ENCODE results near the gene C1QL3. TPM values are rescaled to one million over a fixed set of nuclear protein-coding genes. Genes with fewer than 3 reads are reported as not detected.
A peak's percentile ranks its signal among the peaks of the same experiment; 100 is the strongest.

Gene C1QL3
- total RNA-seq = under 1 TPM in 1 of 2 experiments, not detected in 1; 0.07 TPM

GRCh38 chr10:16521311-16522016, at the start of gene C1QL3:
C1QL3 (minus strand) TSS chr10:16521879; CDS start chr10:16521065, 814 bp downstream.
- Mint-ChIP-seq H3K27me3 (ENCODE audit: low read depth) (peaks cover 41% of the 10 kb centered on the region), H3K27ac (no peak within 1 kb of the TSS), H3K4me1 (ENCODE audit: low read depth) (peaks cover 6% of the 10 kb centered on the region), H3K9me3 (no peaks in the 10 kb centered on the region), H3K36me3 (ENCODE audit: low read depth) (no peaks in the 10 kb centered on the region), H3K4me3 (peak within 1 kb of the TSS; percentile 77)
- DNase-seq = peak; percentile 53
- intact Hi-C loops (cut with micrococcal nuclease) = loop anchor here (1.0 to 2.0 kb wide), 4 partner anchors 84 to 405 kb away; partner anchors contain the start of gene PTER
- CTCF ChIA-PET = interaction anchor here (0.6 to 0.7 kb wide), 3 partner anchors 269 to 1104 kb away, joined by 3 to 5 read pairs (median 3); no protein-coding TSS in a partner anchor

- H3K9me3 Mint-ChIP-seq = no peaks in the 10 kb centered on the region
- H3K4me3 Mint-ChIP-seq = no peak overlapping the region
- H3K4me1 Mint-ChIP-seq (ENCODE audit: low read depth) = no peaks in the 10 kb centered on the region
- H3K27me3 Mint-ChIP-seq (ENCODE audit: low read depth) = peaks cover 18% of the 10 kb centered on the region
- no peak overlapping the region for H3K27ac Mint-ChIP-seq
- CTCF ChIA-PET = no interaction called here
- no peaks in the 10 kb centered on the region for H3K36me3 Mint-ChIP-seq (ENCODE audit: low read depth)
- DNase-seq = no peak
- intact Hi-C loops (cut with micrococcal nuclease) = no loop called here
These were observed 49.1 kb upstream of the C1QL3 start for GRCh38 chr10:16570731-16571130.

- H3K4me1 Mint-ChIP-seq (ENCODE audit: low read depth) = no peaks in the 10 kb centered on the region
These were observed 44.6 kb upstream of the C1QL3 start for GRCh38 chr10:16566202-16566805.

GRCh38 chr10:16565604-16566003, 43.9 kb upstream of the C1QL3 start:
- Mint-ChIP-seq H3K4me1 (ENCODE audit: low read depth) (no peaks in the 10 kb centered on the region), H3K4me3 (no peak overlapping the region), H3K27ac (no peak overlapping the region), H3K27me3 (ENCODE audit: low read depth) (peaks cover 24% of the 10 kb centered on the region), H3K36me3 (ENCODE audit: low read depth) (no peaks in the 10 kb centered on the region), H3K9me3 (no peaks in the 10 kb centered on the region)
- DNase-seq = no peak
- intact Hi-C loops (cut with micrococcal nuclease) = no loop called here
- CTCF ChIA-PET = no interaction called here

More at GRCh38 chr10:16566202-16566805, 44.6 kb upstream of the C1QL3 start:
- no peak overlapping the region for H3K4me3 Mint-ChIP-seq
- no peak overlapping the region for H3K27ac Mint-ChIP-seq
- no peaks in the 10 kb centered on the region for H3K36me3 Mint-ChIP-seq (ENCODE audit: low read depth)
- H3K27me3 Mint-ChIP-seq (ENCODE audit: low read depth) = peaks cover 24% of the 10 kb centered on the region
- CTCF ChIA-PET = no interaction called here
- H3K9me3 Mint-ChIP-seq = no peaks in the 10 kb centered on the region
- intact Hi-C loops (cut with micrococcal nuclease) = no loop called here
- DNase-seq = no peak

GRCh38 chr10:16562891-16563290, 41.2 kb upstream of the C1QL3 start:
- DNase-seq = no peak
- CTCF ChIA-PET = no interaction called here
- intact Hi-C loops (cut with micrococcal nuclease) = no loop called here
- H3K4me1 Mint-ChIP-seq (ENCODE audit: low read depth) = no peaks in the 10 kb centered on the region
- H3K27ac Mint-ChIP-seq = no peak overlapping the region
- no peaks in the 10 kb centered on the region for H3K36me3 Mint-ChIP-seq (ENCODE audit: low read depth)
- H3K9me3 Mint-ChIP-seq = no peaks in the 10 kb centered on the region
- H3K4me3 Mint-ChIP-seq = no peak overlapping the region
- H3K27me3 Mint-ChIP-seq (ENCODE audit: low read depth) = peaks cover 38% of the 10 kb centered on the region

- no peak overlapping the region for H3K27ac Mint-ChIP-seq
- CTCF ChIA-PET = no interaction called here
- intact Hi-C loops (cut with micrococcal nuclease) = no loop called here
- H3K36me3 Mint-ChIP-seq (ENCODE audit: low read depth) = no peaks in the 10 kb centered on the region
- no peaks in the 10 kb centered on the region for H3K9me3 Mint-ChIP-seq
- H3K4me1 Mint-ChIP-seq (ENCODE audit: low read depth) = no peaks in the 10 kb centered on the region
- no peak for DNase-seq
- H3K4me3 Mint-ChIP-seq = no peak overlapping the region
- peaks cover 32% of the 10 kb centered on the region for H3K27me3 Mint-ChIP-seq (ENCODE audit: low read depth)
These were observed 37.6 kb upstream of the C1QL3 start for GRCh38 chr10:16559236-16559773.

- intact Hi-C loops (cut with micrococcal nuclease) = loop anchor here (10.0 kb wide), 1 partner anchor 233 kb away; no protein-coding TSS in a partner anchor
- Mint-ChIP-seq H3K36me3 (ENCODE audit: low read depth) (no peaks in the 10 kb centered on the region), H3K27me3 (ENCODE audit: low read depth) (peaks cover 16% of the 10 kb centered on the region), H3K4me3 (no peak overlapping the region), H3K9me3 (no peaks in the 10 kb centered on the region), H3K27ac (no peak overlapping the region), H3K4me1 (ENCODE audit: low read depth) (no peaks in the 10 kb centered on the region)
- CTCF ChIA-PET = no interaction called here
- no peak for DNase-seq
These were observed 26.3 kb upstream of the C1QL3 start for GRCh38 chr10:16547973-16548372.

GRCh38 chr10:16545116-16545736, 23.5 kb upstream of the C1QL3 start:
- Mint-ChIP-seq H3K36me3 (ENCODE audit: low read depth) (no peaks in the 10 kb centered on the region), H3K27ac (no peak overlapping the region), H3K4me3 (no peak overlapping the region), H3K4me1 (ENCODE audit: low read depth) (no peaks in the 10 kb centered on the region), H3K9me3 (no peaks in the 10 kb centered on the region), H3K27me3 (ENCODE audit: low read depth) (peaks cover 16% of the 10 kb centered on the region)
- CTCF ChIA-PET = interaction anchor here (0.6 to 1.6 kb wide), 4 partner anchors 9 to 1140 kb away, joined by 3 to 4 read pairs (median 3); no protein-coding TSS in a partner anchor
- peak; percentile 22 for DNase-seq
- intact Hi-C loops (cut with micrococcal nuclease) = loop anchor here (1.0 to 10.0 kb wide), 5 partner anchors 230 to 666 kb away; no protein-coding TSS in a partner anchor

- DNase-seq = no peak
- H3K36me3 Mint-ChIP-seq (ENCODE audit: low read depth) = no peaks in the 10 kb centered on the region
- H3K27ac Mint-ChIP-seq = no peak overlapping the region
- peaks cover 19% of the 10 kb centered on the region for H3K27me3 Mint-ChIP-seq (ENCODE audit: low read depth)
- intact Hi-C loops (cut with micrococcal nuclease) = loop anchor here (2.0 to 10.0 kb wide), 3 partner anchors 230 to 642 kb away; no protein-coding TSS in a partner anchor
- H3K9me3 Mint-ChIP-seq = no peaks in the 10 kb centered on the region
- no peak overlapping the region for H3K4me3 Mint-ChIP-seq
- H3K4me1 Mint-ChIP-seq (ENCODE audit: low read depth) = no peaks in the 10 kb centered on the region
- CTCF ChIA-PET = interaction anchor here (0.6 to 1.6 kb wide), 5 partner anchors 8 to 1139 kb away, joined by 3 to 5 read pairs (median 3); no protein-coding TSS in a partner anchor
These were observed 22.9 kb upstream of the C1QL3 start for GRCh38 chr10:16544591-16544990.

GRCh38 chr10:16544099-16544498, 22.4 kb upstream of the C1QL3 start:
- no peak for DNase-seq
- CTCF ChIA-PET = interaction anchor here (0.6 kb wide), 1 partner anchor 20 kb away, joined by 5 read pairs; no protein-coding TSS in a partner anchor
- H3K27me3 Mint-ChIP-seq (ENCODE audit: low read depth) = peaks cover 17% of the 10 kb centered on the region
- no peak overlapping the region for H3K4me3 Mint-ChIP-seq
- no peaks in the 10 kb centered on the region for H3K4me1 Mint-ChIP-seq (ENCODE audit: low read depth)
- H3K9me3 Mint-ChIP-seq = no peaks in the 10 kb centered on the region
- H3K36me3 Mint-ChIP-seq (ENCODE audit: low read depth) = no peaks in the 10 kb centered on the region
- no peak overlapping the region for H3K27ac Mint-ChIP-seq
- intact Hi-C loops (cut with micrococcal nuclease) = loop anchor here (2.0 to 10.0 kb wide), 3 partner anchors 229 to 641 kb away; no protein-coding TSS in a partner anchor

- intact Hi-C loops (cut with micrococcal nuclease) = no loop called here
- Mint-ChIP-seq H3K4me3 (no peak overlapping the region), H3K27ac (no peak overlapping the region), H3K9me3 (no peaks in the 10 kb centered on the region), H3K4me1 (ENCODE audit: low read depth) (no peaks in the 10 kb centered on the region), H3K27me3 (ENCODE audit: low read depth) (peaks cover 7% of the 10 kb centered on the region), H3K36me3 (ENCODE audit: low read depth) (no peaks in the 10 kb centered on the region)
- no peak for DNase-seq
- CTCF ChIA-PET = interaction anchor here (0.9 kb wide), 1 partner anchor 9 kb away, joined by 3 read pairs; no protein-coding TSS in a partner anchor
These were observed 14.5 kb upstream of the C1QL3 start for GRCh38 chr10:16536155-16536554.

GRCh38 chr10:16529853-16530252, 8.2 kb upstream of the C1QL3 start:
- H3K4me1 Mint-ChIP-seq (ENCODE audit: low read depth) = no peaks in the 10 kb centered on the region
- DNase-seq = no peak
- H3K36me3 Mint-ChIP-seq (ENCODE audit: low read depth) = peaks cover 2% of the 10 kb centered on the region
- intact Hi-C loops (cut with micrococcal nuclease) = no loop called here
- H3K9me3 Mint-ChIP-seq = no peaks in the 10 kb centered on the region
- H3K27me3 Mint-ChIP-seq (ENCODE audit: low read depth) = peaks cover 16% of the 10 kb centered on the region
- H3K4me3 Mint-ChIP-seq = no peak overlapping the region
- CTCF ChIA-PET = no interaction called here
- no peak overlapping the region for H3K27ac Mint-ChIP-seq
